Fibroblast of lung (primary cell): ENCODE measurements around the gene TDRD1. TPM values are rescaled to one million over a fixed set of nuclear protein-coding genes. Genes with fewer than 3 reads are reported as not detected.

ENCODE experiments used
- DNase-seq, 2 donors: peaks; one replicate each; pipeline versions ENCODE4 v3.0.0 to v3.0.0-alpha.2; 2010; ENCODE audit warnings: low read depth in 2 of 2
- H2AFZ ChIP-seq: 2 replicates; pipeline ENCODE4 v1.5.1; 2012; ENCODE audit warnings: low read length, control low read depth, inconsistent platforms
- H3K27ac ChIP-seq: 2 replicates; pipeline ENCODE4 v1.5.1; 2011; ENCODE audit warnings: low read length, control low read depth; ENCODE audit not compliant: insufficient read depth
- H3K27me3 ChIP-seq: 2 replicates; pipeline ENCODE4 v1.5.1; 2011; ENCODE audit warnings: mild to moderate bottlenecking, low read length; ENCODE audit not compliant: control insufficient read depth, insufficient read depth
- H3K36me3 ChIP-seq: 2 replicates; pipeline ENCODE4 v1.5.1; 2011; ENCODE audit warnings: low read length; ENCODE audit not compliant: control insufficient read depth, insufficient read depth
- H3K4me1 ChIP-seq: 2 replicates; pipeline ENCODE4 v1.5.1; 2011; ENCODE audit warnings: low read length; ENCODE audit not compliant: control insufficient read depth, insufficient read depth; ENCODE audit errors: extremely low read depth
- H3K4me2 ChIP-seq: 2 replicates; pipeline ENCODE4 v1.5.1; 2011; ENCODE audit warnings: low read length, control low read depth; ENCODE audit not compliant: insufficient read depth; ENCODE audit errors: extremely low read depth
- H3K4me3 ChIP-seq, 4 experiments: fragments of 200-600 bp in 1 of 4; sonication (generic) in 1 of 4; replicated peaks in 1 of 4; 2 replicates each; pipeline ENCODE4 v1.5.1; 2011 to 2016; ENCODE audit warnings: low read length in 4 of 4, low read depth in 3 of 4, mild to moderate bottlenecking in 3 of 4, control low read depth in 2 of 4, inconsistent platforms in 1 of 4, mixed read lengths in 1 of 4; ENCODE audit not compliant: insufficient read depth in 1 of 4; ENCODE audit errors: control extremely low read depth in 1 of 4
- H3K79me2 ChIP-seq: 2 replicates; pipeline ENCODE4 v1.5.1; 2012; ENCODE audit warnings: mild to moderate bottlenecking, low read length, inconsistent platforms; ENCODE audit not compliant: control insufficient read depth, insufficient read depth
- H3K9ac ChIP-seq: 2 replicates; pipeline ENCODE4 v1.5.1; 2011; ENCODE audit warnings: mild to moderate bottlenecking, low read length, control low read depth; ENCODE audit not compliant: insufficient read depth
- H3K9me3 ChIP-seq: 2 replicates; pipeline ENCODE4 v1.5.1; 2012; ENCODE audit warnings: low read depth, low read length; ENCODE audit not compliant: control insufficient read depth, insufficient read depth
- H4K20me1 ChIP-seq: 2 replicates; pipeline ENCODE4 v1.5.1; 2011; ENCODE audit warnings: low read length; ENCODE audit not compliant: control insufficient read depth, insufficient read depth; ENCODE audit errors: extremely low read depth
- CTCF ChIP-seq, 2 donors: IDR thresholded peaks in 1 of 2; conservative IDR thresholded peaks in 1 of 2; 1 replicate in 1 of 2; 2 replicates in 1 of 2; pipeline ENCODE4 v1.5.1; 2011 to 2012; ENCODE audit warnings: low read length in 2 of 2, control low read depth in 1 of 2, inconsistent platforms in 1 of 2, low read depth in 1 of 2, mild to moderate bottlenecking in 1 of 2
- EZH2 ChIP-seq: IDR thresholded peaks from 2 replicates; pipeline ENCODE4 v1.5.1; 2012; ENCODE audit warnings: low read length, control low read depth, mild to moderate bottlenecking; ENCODE audit errors: missing control alignments
- polyA plus RNA-seq, 2 donors: library from polyadenylated mRNA; depleted of rRNA in 1 of 2; stranded (reverse) in 1 of 2; unstranded in 1 of 2; fragments of >200 nt; gene quantifications; 2 replicates each; pipeline ENCODE4 v1.2.1, GENCODE V29; 2011 to 2012; ENCODE audit warnings: missing spikeins in 1 of 2
- total RNA-seq: library from RNA; depleted of rRNA; stranded (reverse); fragments of >200 nt; gene quantifications from 2 replicates; pipeline ENCODE4 v1.2.1, GENCODE V29; 2014

The TDRD1 gene
- total and polyA plus RNA-seq, 2 donors (not counting 1 experiment from before 2014, with no cell fraction given), result 0.22 TPM; not detected in 1

DNA sequence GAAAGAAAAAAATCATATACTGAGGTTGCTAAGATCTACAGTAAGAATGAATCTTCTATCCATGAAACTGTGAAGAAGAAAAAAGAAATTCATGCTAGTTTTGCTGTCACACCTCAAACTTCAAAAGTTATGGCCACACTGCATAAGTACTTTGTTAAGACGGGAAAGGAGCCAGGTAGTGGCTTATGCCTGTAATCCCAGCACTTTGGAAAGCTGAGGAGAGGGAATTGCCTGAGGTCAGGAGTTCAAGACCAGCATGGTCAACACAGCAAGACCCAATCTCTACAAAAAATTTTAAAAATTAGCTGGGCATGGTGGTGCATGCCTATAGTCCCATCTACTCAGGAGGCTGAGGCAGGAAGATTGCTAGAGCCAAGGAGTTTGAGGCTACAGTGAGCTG lies 27.3 kb upstream of the TDRD1 start:
- H3K4me1 ChIP-seq, result no peaks in the 10 kb centered on the region
- no peaks in the 10 kb centered on the region for H4K20me1 ChIP-seq
- TF ChIP-seq CTCF (conservative IDR thresholded peaks at IDR 0.05 in 1 of 2, IDR thresholded peaks at IDR 0.05 in 1 of 2; ENCODE audit: low read depth in 1 of 2, low read length in 2 of 2), result no peak
- TF ChIP-seq EZH2, result no peak

GRCh38 chr10:114157912-114158311 lies 21.2 kb upstream of the TDRD1 start:
- no peaks in the 10 kb centered on the region for H3K27me3 ChIP-seq
- H3K4me3 ChIP-seq, result no peak overlapping the region
- H3K4me2 ChIP-seq, result no peak overlapping the region
- no peak overlapping the region for H3K9ac ChIP-seq
- H3K36me3 ChIP-seq, result no peaks in the 10 kb centered on the region
- no peak overlapping the region for H2AFZ ChIP-seq
- no peaks in the 10 kb centered on the region for H3K9me3 ChIP-seq
- DNase-seq, result no peak
- no peaks in the 10 kb centered on the region for H4K20me1 ChIP-seq
- H3K4me1 ChIP-seq, result no peaks in the 10 kb centered on the region
- H3K79me2 ChIP-seq, result no peaks in the 10 kb centered on the region
- TF ChIP-seq EZH2 (no peak), CTCF (conservative IDR thresholded peaks at IDR 0.05 in 1 of 2, IDR thresholded peaks at IDR 0.05 in 1 of 2; ENCODE audit: low read depth in 1 of 2, low read length in 2 of 2) (no peak)
- H3K27ac ChIP-seq, result no peak overlapping the region

More for the DNA sequence above, 27.3 kb upstream of the TDRD1 start:
- Histone ChIP-seq H3K36me3 (no peaks in the 10 kb centered on the region), H3K79me2 (no peaks in the 10 kb centered on the region), H3K27me3 (no peaks in the 10 kb centered on the region), H3K4me2 (no peak overlapping the region), H3K9me3 (no peaks in the 10 kb centered on the region), H3K4me3 (no peak overlapping the region), H2AFZ (no peak overlapping the region), H3K27ac (no peak overlapping the region), H3K9ac (no peak overlapping the region)
- no peak for DNase-seq

DNA sequence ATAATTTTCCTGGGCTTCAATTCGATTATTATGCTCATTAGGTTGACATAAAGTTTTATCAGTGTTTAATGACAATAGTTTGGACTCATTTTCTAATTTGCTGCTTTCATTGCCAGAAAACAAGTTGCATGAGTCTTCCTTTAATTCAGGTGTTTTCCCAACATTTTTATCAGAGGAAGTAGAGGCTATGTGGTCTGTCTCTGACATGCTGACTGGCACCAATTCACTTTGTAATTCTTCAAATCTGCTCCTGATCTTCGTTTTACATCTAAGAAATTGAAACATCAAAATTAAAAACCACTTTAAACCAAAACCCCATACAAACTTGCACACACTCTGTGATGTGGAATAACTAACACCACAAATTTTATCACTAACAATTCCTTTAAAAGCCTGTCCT lies 16.1 kb upstream of the TDRD1 start:
- Histone ChIP-seq H3K27ac (no peak overlapping the region), H3K4me2 (no peak overlapping the region), H3K27me3 (no peaks in the 10 kb centered on the region), H3K4me1 (no peaks in the 10 kb centered on the region), H3K9me3 (no peaks in the 10 kb centered on the region), H3K79me2 (peaks cover under 1% of the 10 kb centered on the region), H3K9ac (no peak overlapping the region), H3K36me3 (no peaks in the 10 kb centered on the region), H2AFZ (no peak overlapping the region), H4K20me1 (no peaks in the 10 kb centered on the region), H3K4me3 (no peak overlapping the region)
- TF ChIP-seq CTCF (conservative IDR thresholded peaks at IDR 0.05 in 1 of 2, IDR thresholded peaks at IDR 0.05 in 1 of 2; ENCODE audit: low read depth in 1 of 2, low read length in 2 of 2) (no peak), EZH2 (no peak)
- DNase-seq, result no peak
